Ishikawa (cell line): Measurements from ENCODE around the gene CSNK1D.

ENCODE experiments used
- EGR1 ChIP-seq: IDR thresholded peaks from 2 replicates; pipeline ENCODE4 v1.6.1; 2012
- RAD21 ChIP-seq: IDR thresholded peaks from 2 replicates; pipeline ENCODE4 v1.6.1; 2012; ENCODE audit warnings: low read depth
- REST ChIP-seq: IDR thresholded peaks from 2 replicates; pipeline ENCODE4 v1.6.1; 2012; ENCODE audit warnings: low read depth, mild to moderate bottlenecking
- TAF1 ChIP-seq: IDR thresholded peaks from 2 replicates; pipeline ENCODE4 v1.6.1; 2012; ENCODE audit warnings: low read depth, mild to moderate bottlenecking
- TCF12 ChIP-seq: IDR thresholded peaks from 2 replicates; pipeline ENCODE4 v1.6.1; 2012; ENCODE audit warnings: low read depth
- TF ChIP-seq, protein P1 (sequence below): IDR thresholded peaks from 2 replicates; pipeline ENCODE4 v1.6.1; 2012

DNA sequence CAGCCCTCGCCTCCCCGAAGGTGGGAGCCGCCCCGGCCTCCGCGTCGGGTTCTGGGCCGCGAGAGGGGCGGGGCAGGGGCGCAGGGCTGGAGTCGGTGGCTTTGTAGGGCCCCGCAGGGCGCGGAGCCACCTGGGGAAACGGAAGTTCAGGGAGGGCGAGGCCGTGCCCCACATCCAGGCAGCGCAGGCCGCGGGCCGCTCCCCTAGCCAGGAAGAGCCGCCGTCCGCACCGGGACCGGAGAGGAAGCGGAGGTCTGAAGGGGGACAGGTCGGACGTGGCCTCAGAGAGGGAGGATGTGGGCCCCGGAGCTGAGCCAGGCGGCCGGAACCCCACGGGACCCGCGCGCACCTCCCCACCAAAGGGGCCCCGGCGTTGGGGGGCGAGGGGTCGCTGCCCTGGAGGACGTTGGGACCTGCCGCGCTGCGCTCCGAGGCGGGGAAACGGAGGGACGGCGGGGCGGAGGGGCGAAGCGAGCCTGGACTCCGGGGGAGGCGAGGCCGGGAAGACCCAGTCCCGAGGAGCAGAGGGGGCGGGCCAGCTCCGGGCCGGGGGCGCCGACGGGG is 45.1 kb downstream of the CSNK1D start:
- no peak for TF ChIP-seq EGR1
- no peak for TF ChIP-seq RAD21
- TF ChIP-seq, protein P1, sequence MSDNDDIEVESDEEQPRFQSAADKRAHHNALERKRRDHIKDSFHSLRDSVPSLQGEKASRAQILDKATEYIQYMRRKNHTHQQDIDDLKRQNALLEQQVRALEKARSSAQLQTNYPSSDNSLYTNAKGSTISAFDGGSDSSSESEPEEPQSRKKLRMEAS: no peak
- no peak for TF ChIP-seq TAF1
- no peak for TF ChIP-seq TCF12
- no peak for TF ChIP-seq REST
